HG02588 (cell line): ENCODE results near the gene POU2F2.
"Not testable (repeated sequence)": the region's sequence is repeated elsewhere in the genome, so short reads cannot be mapped to it uniquely, and the experiment has no call there.

ENCODE experiments used
- ATAC-seq: cut with Tn5 transposase; IDR thresholded peaks from one replicate; pipeline ENCODE4 v1.9.1; 2021; ENCODE audit warnings: mild to moderate bottlenecking, moderate library complexity; ENCODE audit not compliant: unreplicated experiment

The POU2F2 gene

DNA sequence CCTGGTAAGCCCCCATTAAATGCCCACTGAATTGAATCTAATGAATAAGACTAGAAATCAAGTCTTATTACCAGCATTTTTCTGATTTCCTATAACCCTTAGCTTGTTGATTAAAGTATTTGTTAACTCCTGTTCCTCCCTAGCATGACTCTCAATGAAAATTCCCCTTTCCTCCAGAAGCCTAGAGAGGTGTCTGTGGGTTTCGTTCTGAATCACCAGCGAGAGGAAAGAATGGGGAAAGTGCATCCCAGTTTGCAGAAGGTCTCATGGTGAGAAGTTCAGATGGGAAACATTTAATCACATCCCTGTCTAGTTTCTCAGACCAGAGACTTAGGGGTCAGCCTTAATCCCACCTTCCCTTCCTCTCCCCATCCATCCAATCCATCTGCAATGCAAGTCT, 26.9 kb downstream of the POU2F2 start:
- no peak for ATAC-seq

DNA sequence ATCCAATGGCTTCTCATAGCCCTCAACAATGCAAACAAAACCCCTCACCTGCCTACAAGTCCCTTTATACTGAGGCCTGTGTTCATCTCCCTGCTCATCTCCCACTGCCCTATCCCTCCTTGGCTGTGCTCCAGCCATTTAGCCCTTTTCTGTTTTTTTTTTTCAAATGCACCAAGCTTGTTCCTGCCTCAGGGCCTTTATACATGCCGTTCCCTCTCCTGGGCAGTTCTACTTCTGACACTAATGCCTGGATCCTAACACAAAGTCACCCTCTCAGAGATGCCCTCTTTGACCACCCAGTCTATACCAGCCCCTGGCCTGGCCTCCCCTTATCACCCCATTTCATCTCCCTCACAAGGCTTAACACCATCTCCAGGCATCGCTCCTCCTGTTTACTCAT, 29.4 kb downstream of the POU2F2 start:
- no peak for ATAC-seq

DNA sequence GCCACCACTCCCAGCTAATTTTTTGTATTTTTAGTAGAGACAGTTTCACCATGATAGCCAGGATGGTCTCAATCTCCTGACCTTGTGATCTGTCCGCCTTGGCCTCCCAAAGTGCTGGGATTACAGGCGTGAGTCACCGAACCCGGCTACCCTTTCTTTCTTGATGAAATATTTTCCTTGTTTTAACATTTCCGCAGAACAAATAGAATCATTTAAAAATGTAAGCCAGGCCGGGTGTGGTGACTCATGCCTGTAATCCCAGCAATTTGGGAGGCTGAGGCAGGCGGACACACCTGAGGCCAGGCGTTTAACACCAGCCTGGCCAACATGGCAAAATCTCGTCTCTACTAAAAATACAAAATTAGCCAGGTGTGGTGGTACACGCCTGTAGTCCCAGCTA, 32.0 kb downstream of the POU2F2 start:
- ATAC-seq: not testable (repeated sequence)

GRCh38 chr19:42099336-42099925, 32.8 kb downstream of the POU2F2 start:
- no peak for ATAC-seq

DNA sequence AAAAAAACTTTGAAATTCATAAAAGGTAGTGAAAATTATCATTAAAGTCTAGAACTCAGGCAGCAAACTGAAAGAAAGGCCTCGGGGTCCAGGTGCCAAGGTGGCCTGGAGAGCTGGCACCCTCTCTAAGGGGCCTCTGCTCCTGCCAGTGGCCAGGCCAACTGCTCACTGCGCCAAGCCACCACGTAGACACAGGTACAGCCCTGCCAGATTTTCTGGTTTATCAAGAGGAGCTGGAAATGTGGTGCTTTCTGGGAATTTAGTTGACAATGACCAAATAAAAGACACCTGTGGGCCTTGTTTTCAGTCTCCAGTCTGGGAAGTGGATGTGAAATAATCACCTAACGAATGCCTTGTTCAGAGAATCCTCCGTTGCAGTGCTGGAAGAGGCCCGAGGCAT, 33.5 kb downstream of the POU2F2 start:
- ATAC-seq: no peak

DNA sequence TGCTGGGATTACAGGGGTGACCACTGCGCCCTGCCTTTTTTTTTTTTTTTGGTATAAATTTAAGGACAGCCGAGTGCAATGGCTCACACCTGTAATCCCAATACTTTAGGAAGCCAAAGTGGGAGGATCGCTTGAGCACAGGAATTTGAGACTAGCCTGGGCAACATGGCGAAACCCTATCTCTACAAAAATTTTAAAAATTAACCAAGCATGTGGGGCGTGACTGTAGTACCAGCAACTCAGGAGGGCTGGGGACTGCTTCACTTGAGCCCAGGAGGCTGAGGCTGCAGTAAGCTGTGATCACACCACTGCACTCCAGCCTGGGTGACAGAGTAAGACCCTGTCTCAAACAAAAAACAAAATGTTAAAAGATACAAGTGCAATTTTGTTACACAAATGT, 34.8 kb downstream of the POU2F2 start:
- no peak for ATAC-seq

DNA sequence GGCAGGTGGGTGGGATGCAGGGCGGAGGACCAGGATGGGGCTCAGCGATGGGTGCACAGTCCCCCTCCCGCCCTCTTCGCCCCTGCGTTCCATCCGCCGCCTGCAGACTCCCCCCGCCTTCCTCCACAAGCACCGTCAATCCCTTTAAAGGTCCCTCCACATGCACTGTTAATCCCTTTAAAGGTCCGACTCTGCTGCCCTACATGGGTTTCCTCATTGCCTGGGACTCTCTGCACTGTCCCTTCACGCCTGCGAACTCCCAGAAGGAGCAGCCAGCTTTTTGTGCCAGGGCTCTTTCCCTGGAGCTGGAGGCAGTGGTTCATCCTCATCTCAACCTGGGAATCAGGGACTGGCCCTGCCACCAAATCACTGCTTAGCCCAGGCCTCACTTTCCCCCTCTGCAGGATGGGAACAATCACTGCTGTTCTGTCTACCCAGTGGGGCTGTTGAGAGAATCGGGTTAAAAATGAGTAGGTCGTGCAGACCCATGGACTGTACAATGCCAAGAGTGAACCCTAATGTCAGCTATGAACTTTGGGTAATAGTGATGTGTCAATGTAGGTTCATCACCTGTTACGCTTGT, 35.9 kb downstream of the POU2F2 start:
- ATAC-seq: no peak

- ATAC-seq: no peak
These were observed 36.4 kb downstream of the POU2F2 start for GRCh38 chr19:42095814-42096230.

DNA sequence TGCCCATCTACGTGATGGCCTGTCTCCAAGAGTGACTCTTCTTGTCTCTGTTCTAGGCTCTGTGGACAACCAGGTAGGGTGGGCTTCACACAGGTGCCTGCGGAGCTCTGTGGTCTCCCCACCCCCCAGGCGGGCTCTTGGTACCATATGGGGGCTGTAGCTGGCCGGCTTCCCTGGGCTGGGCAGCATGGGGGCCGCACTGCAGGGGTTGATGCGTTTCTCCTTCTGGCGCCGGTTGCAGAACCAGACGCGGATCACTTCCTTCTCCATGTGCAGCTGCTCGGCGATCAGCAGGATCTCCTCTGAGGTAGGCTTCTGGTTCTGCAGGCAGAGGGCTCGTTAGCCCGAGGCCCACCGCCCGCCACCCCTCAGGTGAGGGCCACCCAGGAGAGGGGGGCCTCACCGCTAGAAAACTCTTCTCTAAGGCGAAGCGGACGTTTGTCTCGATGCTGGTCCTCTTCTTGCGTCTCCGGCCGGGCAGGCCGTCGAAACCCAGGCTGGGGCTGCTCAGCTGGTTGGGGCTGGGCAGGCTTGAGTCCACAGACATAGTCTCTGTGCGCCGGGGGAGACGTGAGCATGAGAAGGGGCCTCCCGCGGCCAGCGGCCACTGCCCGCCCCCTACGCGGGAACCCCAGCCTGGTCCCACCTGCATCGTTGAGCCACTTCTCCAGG, 37.0 kb downstream of the POU2F2 start:
- no peak for ATAC-seq

DNA sequence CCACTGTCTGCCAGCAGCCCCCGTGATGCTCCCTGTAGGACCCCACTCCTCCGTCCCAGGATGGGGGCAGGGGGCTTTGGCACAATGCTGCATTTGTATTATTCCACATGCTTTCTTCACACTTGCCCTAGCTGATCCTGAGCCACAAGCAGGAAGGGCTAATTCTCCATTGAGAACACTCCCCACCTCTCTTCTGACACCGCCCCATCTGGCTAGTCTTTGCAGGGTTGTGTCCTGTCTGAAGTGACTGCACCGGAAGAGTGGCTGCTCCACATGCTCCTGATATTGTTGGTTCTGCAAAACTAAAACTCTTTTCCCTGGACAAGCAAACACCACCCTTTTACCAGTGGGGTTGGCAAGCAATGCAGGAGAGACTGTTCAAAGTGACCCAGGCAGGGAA, 38.3 kb downstream of the POU2F2 start:
- no peak for ATAC-seq

DNA sequence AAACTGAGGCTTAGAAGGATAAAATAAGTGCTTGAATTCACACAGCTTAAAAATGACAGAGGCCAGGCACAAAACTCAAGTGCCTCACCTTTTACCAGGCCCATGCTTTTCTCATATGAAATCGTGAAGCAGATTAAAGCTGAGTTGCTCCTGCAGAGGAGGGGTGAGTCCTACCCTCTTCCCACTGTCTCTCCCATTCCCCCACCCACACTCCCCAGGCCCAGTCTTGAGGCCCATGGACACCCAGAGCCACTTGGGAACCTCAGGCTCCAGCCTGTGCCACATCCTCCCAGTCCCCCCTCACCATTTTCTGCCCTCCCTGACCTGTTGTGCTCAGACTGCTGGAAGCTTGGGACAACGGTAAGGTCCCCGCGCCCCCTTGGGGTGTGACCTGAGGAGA, 38.7 kb downstream of the POU2F2 start:
- ATAC-seq: no peak

DNA sequence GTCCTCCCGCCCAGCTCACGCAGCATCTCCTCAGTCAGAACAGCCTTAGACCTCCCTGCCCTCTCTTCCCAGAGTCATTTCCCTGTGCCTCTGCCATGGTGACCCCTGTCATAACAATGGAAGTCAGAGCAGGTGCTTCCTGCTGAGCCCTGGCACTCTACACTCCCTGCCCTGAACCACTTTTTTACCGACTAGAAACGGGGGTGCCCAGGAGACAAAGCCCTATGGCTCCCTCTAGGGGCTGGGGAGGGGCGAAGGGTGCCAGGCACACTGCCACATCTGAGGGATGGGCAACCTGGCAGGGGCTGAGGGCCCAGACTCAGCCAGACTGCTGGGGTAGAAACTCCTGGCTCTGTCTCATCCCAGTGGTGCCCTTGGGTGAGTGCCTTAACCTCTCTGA, 39.9 kb downstream of the POU2F2 start:
- no peak for ATAC-seq

DNA sequence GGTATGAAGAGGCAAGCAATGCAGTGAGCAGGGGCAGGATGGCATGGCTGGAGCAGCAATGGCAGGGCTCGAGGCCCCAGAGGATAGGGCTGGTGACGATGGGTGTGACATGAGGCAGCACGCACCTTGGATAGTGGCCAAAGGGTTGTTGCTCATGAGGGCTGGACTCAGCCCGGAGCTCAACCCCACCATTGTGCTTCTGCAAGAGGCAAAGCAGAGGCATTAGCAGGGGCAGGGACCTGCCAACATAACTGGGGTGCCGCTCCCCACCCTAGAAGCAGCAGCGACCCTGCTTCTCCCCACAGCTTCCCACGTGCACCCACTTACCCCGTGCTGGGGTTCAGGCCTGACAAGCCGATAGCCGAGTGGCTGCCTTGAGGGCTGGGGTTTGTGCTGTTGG, 40.5 kb downstream of the POU2F2 start:
- ATAC-seq: no peak

- ATAC-seq: no peak
These were observed 40.9 kb downstream of the POU2F2 start for GRCh38 chr19:42091300-42091699.

DNA sequence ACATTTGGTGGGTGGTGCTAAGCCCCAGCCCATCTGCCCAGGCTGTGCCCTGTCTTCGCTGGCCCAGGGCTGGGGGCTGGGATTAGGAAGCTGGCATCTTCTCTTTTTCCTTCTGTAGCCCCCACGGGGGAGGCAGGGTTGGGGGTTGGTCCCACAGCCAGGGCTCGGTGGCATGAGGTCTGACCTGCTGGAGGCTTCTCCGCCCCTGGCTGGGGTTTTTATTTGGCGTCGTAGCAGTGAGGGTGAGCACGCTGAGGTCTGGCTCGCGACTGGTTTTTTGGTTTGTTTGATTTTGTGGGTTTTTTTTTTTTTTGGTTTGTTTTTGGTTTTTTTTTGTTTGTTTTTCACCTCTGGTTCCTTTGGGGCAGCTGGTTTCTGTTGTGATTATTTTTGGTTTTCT, 41.6 kb downstream of the POU2F2 start:
- no peak for ATAC-seq

DNA sequence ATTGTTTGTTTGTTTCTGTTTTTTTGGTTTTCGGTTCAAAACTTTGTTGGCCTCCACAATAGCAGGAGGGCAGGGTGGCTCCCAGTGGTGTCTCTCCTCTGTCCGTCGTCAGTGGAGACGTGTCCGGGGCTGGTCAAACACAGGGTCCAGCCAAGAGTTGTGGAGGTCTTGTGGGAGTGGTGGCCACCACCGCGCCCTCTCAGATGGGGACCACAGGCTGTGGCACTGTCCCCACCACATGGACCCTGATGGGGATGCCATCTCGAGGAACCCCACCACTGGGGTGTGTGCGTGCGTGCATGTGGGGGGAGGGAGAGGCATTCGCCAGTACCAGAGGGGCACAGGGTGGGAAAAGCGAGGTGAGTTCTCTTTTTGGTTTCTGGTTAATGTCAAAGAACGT, 42.5 kb downstream of the POU2F2 start:
- ATAC-seq: no peak

DNA sequence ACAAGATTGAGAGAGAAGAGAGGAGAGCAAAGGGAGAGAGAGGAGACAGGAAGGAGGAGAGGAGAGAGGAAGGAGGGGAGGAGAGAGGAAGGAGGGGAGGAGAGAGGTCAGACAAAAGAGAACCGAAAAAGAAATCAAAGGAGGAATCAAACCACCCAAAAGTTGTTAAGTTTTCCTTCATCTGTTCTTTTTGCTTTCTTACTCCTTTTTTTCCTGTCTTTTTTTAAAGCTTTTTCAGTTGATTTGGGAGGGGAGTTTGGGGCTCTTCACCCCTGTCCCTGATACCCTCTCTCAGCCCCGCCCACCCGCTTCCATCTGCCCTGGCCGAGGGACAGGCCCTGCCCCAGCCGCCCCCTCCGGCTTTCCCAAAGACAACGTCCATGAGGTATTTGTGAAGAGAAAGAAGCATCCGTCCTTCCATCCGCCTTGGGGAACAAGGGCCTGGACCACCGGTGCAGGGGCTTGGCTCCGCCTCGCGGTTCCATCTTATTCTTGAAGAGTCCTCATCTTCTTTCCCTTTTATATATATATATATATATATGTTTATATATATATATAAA, 43.0 kb downstream of the POU2F2 start:
- ATAC-seq: no peak

DNA sequence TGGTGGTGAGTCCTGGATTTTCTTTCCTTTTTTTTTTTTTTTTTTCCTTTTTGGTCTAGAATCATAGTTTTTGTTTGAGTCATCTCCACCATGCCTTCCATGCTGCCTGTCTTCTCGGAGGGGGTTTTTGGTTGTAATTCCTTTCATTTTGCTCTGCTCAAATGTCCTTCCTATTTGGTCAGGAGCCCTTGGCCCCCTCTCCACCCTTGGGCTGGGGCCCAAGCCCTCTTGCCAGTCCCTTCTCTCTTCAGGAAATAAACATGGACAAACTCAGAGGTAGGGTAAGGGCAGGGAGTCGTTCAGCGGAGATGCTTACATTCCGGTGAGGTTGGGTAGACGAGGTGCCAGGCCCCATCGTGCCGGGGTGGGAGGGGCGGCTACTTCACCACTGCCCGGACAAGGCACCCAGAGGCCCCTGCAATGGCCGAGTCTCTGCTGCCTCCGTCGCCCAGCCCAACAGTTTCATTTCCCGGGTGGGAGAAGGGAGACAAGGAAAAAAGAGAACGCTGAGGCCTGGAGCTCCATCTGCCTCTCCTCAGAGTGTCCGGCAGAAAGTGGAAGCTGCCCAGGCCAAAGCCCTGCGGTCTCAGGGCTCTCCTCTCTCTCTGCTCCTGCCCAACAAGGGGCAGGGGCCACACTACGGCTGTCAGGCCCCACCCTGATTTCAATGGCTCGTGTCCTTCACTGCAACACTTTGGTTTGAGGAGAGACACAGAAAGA, 43.6 kb downstream of the POU2F2 start:
- ATAC-seq: no peak

DNA sequence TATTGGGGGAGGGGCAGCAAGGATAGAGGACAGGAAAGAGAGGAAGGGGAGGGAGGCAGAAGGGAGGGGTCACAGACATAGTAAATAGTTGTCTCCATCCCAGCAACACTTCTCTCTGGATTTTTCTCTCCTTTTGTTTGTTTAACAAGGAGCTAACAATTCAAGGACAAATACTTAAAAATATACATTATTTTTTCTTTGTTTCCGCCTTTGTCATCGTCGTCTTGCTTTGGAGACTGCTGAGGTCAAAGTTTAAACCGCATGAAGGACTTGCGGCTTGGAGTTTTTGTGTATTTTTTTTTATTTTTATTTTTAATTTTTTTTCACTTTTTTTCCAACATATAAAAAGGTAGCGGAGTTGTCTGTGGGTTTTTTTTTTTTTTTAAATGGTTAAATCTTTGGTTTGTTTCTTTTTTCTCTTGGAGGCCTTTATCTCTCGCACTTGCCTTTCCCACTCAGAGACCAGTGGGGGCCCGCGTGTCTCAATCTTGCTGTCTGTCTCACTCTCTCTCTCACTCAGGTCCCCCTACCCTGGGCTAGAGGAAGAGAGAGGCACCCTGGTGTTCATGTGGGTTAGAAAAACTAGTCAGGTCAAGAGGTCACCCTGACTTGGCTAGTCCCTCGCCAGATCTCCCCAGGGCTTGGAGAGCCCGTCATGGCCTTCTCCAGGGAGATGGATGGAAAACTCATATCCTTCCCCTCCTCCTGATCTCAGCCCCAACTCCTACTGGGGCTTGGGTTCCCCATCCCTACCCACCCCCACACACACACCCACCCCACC, 45.3 kb downstream of the POU2F2 start:
- ATAC-seq: no peak

DNA sequence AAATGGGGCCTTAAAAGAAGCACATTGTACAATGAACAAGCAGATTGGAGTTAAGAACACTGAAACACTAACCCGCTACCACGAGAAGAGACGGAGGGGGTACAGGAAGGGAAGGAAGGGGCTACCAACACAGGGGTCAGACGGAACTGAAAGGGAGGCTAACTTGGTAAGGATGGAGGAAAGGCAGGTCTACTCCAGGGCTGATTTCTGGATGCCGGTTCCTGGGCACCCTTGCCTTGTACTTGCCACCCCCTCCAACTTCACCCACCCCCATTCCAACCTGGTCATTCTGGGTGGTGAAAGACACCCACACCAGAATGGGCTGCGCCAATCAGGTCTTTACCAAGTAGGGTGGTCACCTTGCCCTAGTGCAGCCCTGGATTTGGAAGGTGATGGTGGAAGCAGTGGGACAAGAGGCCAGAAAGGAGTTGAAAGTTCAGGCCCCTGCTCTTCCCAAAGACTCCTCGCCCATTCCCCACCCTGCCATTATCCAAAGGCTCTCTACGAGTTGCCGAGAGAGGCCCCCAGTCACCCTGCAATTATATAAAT, 46.0 kb downstream of the POU2F2 start:
- ATAC-seq: no peak

- no peak for ATAC-seq
These were observed 48.7 kb downstream of the POU2F2 start for GRCh38 chr19:42083537-42083936.
